ENCODE measurements around the gene UBA1.

DNA sequence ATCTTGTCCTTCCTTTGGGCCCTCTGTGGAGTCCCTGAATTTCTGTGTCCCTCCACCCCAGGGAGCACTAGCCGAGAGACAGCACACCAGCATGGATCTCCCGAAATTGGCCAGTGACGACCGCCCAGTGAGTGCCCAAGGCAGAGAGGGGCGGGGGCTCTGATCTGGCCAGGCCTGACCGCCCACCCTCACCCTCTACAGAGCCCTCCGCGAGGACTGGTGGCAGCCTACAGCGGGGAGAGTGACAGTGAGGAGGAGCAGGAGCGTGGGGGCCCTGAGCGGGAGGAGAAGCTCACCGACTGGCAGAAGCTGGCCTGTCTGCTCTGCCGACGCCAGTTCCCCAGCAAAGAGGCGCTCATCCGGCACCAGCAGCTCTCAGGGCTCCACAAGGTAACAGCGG is 8.4 kb upstream of the UBA1 start:
- TF ChIP-seq, protein P1, sequence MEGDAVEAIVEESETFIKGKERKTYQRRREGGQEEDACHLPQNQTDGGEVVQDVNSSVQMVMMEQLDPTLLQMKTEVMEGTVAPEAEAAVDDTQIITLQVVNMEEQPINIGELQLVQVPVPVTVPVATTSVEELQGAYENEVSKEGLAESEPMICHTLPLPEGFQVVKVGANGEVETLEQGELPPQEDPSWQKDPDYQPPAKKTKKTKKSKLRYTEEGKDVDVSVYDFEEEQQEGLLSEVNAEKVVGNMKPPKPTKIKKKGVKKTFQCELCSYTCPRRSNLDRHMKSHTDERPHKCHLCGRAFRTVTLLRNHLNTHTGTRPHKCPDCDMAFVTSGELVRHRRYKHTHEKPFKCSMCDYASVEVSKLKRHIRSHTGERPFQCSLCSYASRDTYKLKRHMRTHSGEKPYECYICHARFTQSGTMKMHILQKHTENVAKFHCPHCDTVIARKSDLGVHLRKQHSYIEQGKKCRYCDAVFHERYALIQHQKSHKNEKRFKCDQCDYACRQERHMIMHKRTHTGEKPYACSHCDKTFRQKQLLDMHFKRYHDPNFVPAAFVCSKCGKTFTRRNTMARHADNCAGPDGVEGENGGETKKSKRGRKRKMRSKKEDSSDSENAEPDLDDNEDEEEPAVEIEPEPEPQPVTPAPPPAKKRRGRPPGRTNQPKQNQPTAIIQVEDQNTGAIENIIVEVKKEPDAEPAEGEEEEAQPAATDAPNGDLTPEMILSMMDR (IDR thresholded peaks at IDR 0.05; ENCODE audit: low read length): no peak
- no peak for TF ChIP-seq EZH2 (IDR thresholded peaks at IDR 0.05; ENCODE audit: borderline replicate concordance, low read length)

Measured in OCI-LY1 (cell line).